Measurements from ENCODE around the gene SULT2B1.

DNA sequence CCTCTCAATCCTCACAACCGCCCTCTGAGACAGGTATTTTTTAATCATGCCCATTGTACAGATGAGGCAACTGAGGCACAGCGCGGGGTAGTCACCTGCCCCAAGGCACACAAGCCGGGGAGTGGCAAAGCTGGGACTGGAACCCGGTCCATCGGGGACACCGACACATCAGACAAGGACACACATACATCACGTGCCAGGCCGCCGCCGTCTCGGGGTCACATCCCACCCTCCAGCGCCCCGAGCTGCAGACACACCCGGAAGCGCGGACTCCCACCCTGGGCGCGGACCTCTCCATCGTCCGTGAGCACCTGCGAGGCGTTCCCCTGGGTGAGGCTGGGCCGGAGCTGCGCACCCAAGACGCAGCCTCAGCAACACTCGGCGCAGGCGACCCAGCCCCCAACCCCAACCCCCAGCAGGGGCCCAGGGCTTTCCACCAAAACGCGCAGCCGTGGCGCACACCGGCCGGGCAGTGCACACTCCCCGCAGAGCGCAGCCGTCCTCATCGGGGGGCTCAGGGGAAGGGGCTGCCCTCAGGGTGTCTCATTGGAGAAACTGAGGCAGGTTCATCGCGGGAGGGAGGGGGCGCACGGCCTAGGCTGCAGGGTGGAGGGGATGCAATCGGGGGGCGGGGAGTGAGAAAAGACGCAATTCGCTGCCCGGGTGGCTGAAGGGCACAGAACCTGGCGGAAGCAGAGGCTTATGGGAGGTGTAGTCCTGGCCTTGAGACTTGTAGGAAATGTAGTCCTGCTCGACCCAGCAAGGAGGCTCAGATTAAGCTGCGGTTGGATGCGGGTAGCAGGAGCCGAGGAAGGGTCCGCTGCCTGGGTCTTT lies 38.5 kb upstream of the SULT2B1 start:
- TF ChIP-seq, protein P1, sequence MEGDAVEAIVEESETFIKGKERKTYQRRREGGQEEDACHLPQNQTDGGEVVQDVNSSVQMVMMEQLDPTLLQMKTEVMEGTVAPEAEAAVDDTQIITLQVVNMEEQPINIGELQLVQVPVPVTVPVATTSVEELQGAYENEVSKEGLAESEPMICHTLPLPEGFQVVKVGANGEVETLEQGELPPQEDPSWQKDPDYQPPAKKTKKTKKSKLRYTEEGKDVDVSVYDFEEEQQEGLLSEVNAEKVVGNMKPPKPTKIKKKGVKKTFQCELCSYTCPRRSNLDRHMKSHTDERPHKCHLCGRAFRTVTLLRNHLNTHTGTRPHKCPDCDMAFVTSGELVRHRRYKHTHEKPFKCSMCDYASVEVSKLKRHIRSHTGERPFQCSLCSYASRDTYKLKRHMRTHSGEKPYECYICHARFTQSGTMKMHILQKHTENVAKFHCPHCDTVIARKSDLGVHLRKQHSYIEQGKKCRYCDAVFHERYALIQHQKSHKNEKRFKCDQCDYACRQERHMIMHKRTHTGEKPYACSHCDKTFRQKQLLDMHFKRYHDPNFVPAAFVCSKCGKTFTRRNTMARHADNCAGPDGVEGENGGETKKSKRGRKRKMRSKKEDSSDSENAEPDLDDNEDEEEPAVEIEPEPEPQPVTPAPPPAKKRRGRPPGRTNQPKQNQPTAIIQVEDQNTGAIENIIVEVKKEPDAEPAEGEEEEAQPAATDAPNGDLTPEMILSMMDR (conservative IDR thresholded peaks at IDR 0.05), result no peak
- TF ChIP-seq EZH2 (IDR thresholded peaks at IDR 0.05; ENCODE audit: low read depth), result no peak
